ENCODE data around the gene OR5AU1.
A peak's percentile ranks its signal among the peaks of the same experiment; 100 is the strongest.
"Not testable (repeated sequence)": the region's sequence is repeated elsewhere in the genome, so short reads cannot be mapped to it uniquely, and the experiment has no call there.

Gene OR5AU1

GRCh38 chr14:21169573-21169972 is 13.7 kb upstream of the OR5AU1 start:
- DNase-seq: no peak

GRCh38 chr14:21168055-21168454 is 12.2 kb upstream of the OR5AU1 start:
- no peak for DNase-seq

- DNase-seq: not testable (repeated sequence)
These were observed 9.8 kb upstream of the OR5AU1 start for GRCh38 chr14:21165670-21166069.

GRCh38 chr14:21165002-21165605 is 9.2 kb upstream of the OR5AU1 start:
- not testable (repeated sequence) for DNase-seq

- no peak for DNase-seq
These were observed 8.0 kb upstream of the OR5AU1 start for GRCh38 chr14:21163871-21164291.

- DNase-seq: no peak
These were observed 6.2 kb upstream of the OR5AU1 start for GRCh38 chr14:21162081-21162480.

GRCh38 chr14:21160061-21160610 is 4.3 kb upstream of the OR5AU1 start:
- no peak for DNase-seq

- not testable (repeated sequence) for DNase-seq
These were observed 2.3 kb upstream of the OR5AU1 start for GRCh38 chr14:21158175-21158574.

- no peak for DNase-seq
These were observed 6.1 kb downstream of the OR5AU1 start for GRCh38 chr14:21149641-21150367.

GRCh38 chr14:21145437-21145836 is 10.4 kb downstream of the OR5AU1 start:
- no peak for DNase-seq

GRCh38 chr14:21142357-21142756 is 13.5 kb downstream of the OR5AU1 start:
- DNase-seq: no peak

- no peak for DNase-seq
These were observed 19.8 kb downstream of the OR5AU1 start for GRCh38 chr14:21136024-21136423.

- no peak for DNase-seq
These were observed 22.0 kb downstream of the OR5AU1 start for GRCh38 chr14:21133901-21134300.

GRCh38 chr14:21123429-21123828 is 32.4 kb downstream of the OR5AU1 start:
- DNase-seq: no peak

GRCh38 chr14:21121122-21121521 is 34.7 kb downstream of the OR5AU1 start:
- DNase-seq: no peak

GRCh38 chr14:21120686-21121085 is 35.2 kb downstream of the OR5AU1 start:
- DNase-seq: no peak

GRCh38 chr14:21118933-21119332 is 36.9 kb downstream of the OR5AU1 start:
- DNase-seq: no peak

- no peak for DNase-seq
These were observed 42.5 kb downstream of the OR5AU1 start for GRCh38 chr14:21113369-21113768.

GRCh38 chr14:21112255-21112654 is 43.6 kb downstream of the OR5AU1 start:
- DNase-seq: no peak

- no peak for DNase-seq
These were observed 46.3 kb downstream of the OR5AU1 start for GRCh38 chr14:21109377-21110138.

- no peak for DNase-seq
These were observed 47.1 kb downstream of the OR5AU1 start for GRCh38 chr14:21108791-21109190.

- peak; percentile 58 for DNase-seq
These were observed 48.5 kb downstream of the OR5AU1 start for GRCh38 chr14:21107283-21107800.

All from RPMI8226 (cell line).